WI38 (cell line): ENCODE measurements around the gene WDR6.

Experiments used
- H3K4me3 ChIP-seq: 2 replicates; pipeline ENCODE4 v1.5.1; 2011; ENCODE audit warnings: low read depth, mild to moderate bottlenecking, control low read depth, low read length
- TF ChIP-seq, protein P1 (sequence below): IDR thresholded peaks from 2 replicates; pipeline ENCODE4 v1.5.1; 2012; ENCODE audit warnings: low read depth, mild to moderate bottlenecking, control low read depth, low read length

WDR6 gene, protein sequence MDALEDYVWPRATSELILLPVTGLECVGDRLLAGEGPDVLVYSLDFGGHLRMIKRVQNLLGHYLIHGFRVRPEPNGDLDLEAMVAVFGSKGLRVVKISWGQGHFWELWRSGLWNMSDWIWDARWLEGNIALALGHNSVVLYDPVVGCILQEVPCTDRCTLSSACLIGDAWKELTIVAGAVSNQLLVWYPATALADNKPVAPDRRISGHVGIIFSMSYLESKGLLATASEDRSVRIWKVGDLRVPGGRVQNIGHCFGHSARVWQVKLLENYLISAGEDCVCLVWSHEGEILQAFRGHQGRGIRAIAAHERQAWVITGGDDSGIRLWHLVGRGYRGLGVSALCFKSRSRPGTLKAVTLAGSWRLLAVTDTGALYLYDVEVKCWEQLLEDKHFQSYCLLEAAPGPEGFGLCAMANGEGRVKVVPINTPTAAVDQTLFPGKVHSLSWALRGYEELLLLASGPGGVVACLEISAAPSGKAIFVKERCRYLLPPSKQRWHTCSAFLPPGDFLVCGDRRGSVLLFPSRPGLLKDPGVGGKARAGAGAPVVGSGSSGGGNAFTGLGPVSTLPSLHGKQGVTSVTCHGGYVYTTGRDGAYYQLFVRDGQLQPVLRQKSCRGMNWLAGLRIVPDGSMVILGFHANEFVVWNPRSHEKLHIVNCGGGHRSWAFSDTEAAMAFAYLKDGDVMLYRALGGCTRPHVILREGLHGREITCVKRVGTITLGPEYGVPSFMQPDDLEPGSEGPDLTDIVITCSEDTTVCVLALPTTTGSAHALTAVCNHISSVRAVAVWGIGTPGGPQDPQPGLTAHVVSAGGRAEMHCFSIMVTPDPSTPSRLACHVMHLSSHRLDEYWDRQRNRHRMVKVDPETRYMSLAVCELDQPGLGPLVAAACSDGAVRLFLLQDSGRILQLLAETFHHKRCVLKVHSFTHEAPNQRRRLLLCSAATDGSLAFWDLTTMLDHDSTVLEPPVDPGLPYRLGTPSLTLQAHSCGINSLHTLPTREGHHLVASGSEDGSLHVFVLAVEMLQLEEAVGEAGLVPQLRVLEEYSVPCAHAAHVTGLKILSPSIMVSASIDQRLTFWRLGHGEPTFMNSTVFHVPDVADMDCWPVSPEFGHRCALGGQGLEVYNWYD

DNA sequence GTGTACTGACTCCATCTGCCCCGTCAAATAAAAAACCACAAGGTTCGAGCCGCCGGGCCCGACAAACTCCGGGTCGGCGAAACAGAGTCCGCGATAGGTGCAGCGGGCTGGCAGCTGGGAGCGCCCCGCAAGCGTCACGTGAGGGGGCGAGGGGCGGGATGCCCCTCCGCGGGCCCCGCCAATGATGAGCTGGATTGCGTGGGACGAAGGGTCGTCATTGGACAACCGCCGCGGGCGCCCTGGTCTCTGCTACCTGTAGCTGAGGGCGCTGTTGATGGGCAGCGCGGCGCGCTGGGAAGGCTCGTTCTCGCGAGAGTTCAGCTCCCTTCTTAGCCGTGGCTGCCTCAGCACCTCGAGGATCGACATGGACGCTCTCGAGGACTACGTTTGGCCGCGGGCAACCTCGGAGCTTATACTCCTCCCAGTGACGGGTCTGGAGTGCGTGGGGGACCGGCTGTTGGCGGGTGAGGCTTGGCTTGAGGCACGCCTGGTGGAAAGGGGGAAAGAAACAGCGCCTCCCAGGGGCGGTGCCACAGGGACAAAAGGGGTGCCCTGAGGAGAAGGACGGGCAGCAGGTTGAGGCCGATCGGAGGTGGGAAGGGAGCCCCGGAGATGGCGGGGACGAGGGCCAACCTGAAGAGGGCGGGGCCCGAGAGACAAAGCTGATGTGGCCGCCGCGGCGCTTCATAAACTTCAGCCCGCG lies at the start of gene WDR6:
Gene WDR6 (plus strand): TSS at position 324 of the 703 bp plus-strand sequence. CDS start 41 bp downstream, at position 365.
- peak within 1 kb of the TSS; percentile 85 for H3K4me3 ChIP-seq
- TF ChIP-seq, protein P1, sequence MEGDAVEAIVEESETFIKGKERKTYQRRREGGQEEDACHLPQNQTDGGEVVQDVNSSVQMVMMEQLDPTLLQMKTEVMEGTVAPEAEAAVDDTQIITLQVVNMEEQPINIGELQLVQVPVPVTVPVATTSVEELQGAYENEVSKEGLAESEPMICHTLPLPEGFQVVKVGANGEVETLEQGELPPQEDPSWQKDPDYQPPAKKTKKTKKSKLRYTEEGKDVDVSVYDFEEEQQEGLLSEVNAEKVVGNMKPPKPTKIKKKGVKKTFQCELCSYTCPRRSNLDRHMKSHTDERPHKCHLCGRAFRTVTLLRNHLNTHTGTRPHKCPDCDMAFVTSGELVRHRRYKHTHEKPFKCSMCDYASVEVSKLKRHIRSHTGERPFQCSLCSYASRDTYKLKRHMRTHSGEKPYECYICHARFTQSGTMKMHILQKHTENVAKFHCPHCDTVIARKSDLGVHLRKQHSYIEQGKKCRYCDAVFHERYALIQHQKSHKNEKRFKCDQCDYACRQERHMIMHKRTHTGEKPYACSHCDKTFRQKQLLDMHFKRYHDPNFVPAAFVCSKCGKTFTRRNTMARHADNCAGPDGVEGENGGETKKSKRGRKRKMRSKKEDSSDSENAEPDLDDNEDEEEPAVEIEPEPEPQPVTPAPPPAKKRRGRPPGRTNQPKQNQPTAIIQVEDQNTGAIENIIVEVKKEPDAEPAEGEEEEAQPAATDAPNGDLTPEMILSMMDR: peak; percentile 19; the same call in 1 of the 2 replicates

DNA sequence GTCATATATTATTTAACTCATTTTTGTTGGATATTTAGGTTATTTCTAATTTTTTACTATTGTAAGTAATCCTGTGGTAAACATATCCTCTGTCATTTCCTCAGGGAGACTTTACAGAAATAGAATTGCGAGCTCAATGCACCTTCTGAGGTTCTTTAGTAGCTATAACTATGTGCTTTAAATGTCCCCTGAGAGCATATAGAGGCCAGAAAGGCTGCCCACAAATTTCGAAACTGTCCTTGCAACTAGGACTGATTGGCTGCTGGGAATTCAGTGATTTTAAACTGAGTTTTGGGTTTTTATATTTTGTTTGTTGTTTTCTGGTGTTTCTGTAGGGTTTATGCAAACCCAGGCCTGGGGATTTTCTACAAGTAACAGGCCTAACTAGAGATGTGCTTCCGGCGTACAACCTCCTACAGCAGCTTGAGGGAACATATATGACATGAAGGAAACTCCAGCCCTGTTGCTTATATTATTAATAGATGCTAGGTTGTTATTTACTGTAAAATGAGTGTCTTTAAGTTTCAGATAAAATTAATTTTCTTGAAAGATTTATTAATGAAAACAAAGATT lies 46.3 kb upstream of the WDR6 start:
- TF ChIP-seq, protein P1: no peak
- H3K4me3 ChIP-seq: no peak overlapping the region

- TF ChIP-seq, protein P1: no peak
These were observed 44.9 kb upstream of the WDR6 start for GRCh38 chr3:48962340-48962739.

GRCh38 chr3:48962939-48963338 lies 44.3 kb upstream of the WDR6 start:
- no peak overlapping the region for H3K4me3 ChIP-seq
- TF ChIP-seq, protein P1: no peak

More at GRCh38 chr3:48962340-48962739, 44.9 kb upstream of the WDR6 start:
- H3K4me3 ChIP-seq: no peak overlapping the region

DNA sequence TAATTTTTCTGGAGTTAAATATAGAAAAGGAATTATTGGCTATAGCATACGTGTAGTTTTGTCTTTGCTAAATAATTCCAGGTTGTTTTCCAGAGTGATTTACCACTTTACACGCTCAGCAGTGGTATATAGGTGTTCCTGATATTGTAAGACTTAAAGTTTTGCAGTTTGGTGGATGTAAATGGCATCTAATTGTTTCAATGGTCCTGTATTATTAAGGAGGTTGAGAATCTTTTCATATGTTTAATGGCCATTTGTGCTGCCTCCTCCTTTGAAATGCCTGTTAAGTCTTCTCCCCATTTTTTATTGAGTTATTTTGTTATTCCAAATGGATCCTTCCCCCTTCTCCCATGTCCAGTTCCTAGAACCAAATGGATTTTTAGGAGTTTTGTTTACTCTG lies 43.6 kb upstream of the WDR6 start:
- TF ChIP-seq, protein P1: no peak
- H3K4me3 ChIP-seq: no peak overlapping the region

DNA sequence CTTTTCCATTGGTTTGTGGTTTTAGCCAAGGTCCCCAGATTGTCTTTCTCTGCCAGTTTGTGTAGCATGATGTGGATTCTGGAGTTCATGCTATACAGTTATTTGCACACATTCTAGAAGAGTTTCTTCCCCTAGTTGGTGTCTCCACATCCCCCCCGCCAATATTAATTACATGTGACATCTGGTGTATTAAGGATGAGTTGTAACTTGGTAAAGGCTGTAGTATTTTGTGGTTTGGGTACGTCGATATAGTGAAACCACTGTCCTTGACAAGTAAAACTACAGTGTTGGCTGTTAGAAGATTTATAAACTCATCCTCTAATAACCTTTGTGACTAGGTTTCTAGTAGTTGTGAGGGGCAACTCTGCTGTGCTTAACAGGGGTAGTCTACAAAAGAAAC lies 40.8 kb upstream of the WDR6 start:
- no peak overlapping the region for H3K4me3 ChIP-seq
- TF ChIP-seq, protein P1: no peak
